ENCODE data around the gene KCTD7. TPM values are rescaled to one million over a fixed set of nuclear protein-coding genes. Genes with fewer than 3 reads are reported as not detected.

The KCTD7 gene
- total and polyA plus RNA-seq, 10 of the 15 experiments (the other 5 are each of a cell fraction or from before 2014, with no cell fraction given) = 1.6 to 18.0 (median 9.4) TPM

DNA sequence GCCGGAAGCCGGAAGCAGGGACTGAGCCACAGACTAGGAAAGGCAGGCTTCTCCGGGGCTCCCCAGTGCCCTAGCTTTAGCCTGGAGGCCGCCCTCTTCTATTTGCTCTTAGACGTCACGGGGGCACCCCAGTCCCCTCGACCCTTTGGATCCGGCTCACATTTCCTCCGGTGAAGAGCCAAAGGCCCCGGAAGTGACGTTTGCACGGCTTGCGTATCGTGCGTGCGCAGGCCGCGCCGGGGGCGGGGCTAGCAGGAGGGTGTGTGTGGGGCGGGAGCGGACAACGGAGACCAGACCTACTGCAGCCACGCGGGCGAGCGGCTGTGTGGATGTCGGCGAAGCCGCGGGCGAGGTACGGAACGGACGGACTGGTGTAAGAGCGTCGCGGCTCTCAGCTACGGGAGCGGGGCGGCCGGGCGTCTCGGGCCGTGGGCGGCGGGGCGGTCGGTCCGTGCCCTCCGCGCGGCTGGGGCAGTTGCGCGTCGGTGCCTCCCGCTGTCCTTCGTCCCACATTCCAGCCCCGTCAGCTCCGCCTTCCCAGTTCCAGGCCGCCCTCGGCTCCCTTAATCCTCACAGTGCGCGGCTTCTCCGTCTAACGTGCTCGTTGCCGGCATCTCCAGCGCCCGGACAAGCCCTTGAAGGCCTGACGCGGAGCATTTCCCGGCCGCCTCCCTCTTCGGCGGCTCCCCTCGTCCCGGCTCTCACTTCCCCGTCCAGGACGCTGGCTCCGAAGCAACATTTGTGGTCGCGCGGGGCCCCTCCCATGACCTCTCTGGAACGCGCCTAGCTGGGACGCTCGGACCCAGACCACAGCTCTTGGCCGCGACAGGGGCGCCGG is 25.8 kb downstream of the KCTD7 start (continued):
- TF ChIP-seq, protein P1, sequence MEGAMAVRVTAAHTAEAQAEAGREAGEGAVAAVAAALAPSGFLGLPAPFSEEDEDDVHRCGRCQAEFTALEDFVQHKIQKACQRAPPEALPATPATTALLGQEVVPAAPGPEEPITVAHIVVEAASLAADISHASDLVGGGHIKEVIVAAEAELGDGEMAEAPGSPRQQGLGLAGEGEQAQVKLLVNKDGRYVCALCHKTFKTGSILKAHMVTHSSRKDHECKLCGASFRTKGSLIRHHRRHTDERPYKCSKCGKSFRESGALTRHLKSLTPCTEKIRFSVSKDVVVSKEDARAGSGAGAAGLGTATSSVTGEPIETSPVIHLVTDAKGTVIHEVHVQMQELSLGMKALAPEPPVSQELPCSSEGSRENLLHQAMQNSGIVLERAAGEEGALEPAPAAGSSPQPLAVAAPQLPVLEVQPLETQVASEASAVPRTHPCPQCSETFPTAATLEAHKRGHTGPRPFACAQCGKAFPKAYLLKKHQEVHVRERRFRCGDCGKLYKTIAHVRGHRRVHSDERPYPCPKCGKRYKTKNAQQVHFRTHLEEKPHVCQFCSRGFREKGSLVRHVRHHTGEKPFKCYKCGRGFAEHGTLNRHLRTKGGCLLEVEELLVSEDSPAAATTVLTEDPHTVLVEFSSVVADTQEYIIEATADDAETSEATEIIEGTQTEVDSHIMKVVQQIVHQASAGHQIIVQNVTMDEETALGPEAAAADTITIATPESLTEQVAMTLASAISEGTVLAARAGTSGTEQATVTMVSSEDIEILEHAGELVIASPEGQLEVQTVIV (IDR thresholded peaks at IDR 0.05; ENCODE audit: borderline replicate concordance, partially characterized antibody) = peak; percentile 79
- TF ChIP-seq, protein P2, sequence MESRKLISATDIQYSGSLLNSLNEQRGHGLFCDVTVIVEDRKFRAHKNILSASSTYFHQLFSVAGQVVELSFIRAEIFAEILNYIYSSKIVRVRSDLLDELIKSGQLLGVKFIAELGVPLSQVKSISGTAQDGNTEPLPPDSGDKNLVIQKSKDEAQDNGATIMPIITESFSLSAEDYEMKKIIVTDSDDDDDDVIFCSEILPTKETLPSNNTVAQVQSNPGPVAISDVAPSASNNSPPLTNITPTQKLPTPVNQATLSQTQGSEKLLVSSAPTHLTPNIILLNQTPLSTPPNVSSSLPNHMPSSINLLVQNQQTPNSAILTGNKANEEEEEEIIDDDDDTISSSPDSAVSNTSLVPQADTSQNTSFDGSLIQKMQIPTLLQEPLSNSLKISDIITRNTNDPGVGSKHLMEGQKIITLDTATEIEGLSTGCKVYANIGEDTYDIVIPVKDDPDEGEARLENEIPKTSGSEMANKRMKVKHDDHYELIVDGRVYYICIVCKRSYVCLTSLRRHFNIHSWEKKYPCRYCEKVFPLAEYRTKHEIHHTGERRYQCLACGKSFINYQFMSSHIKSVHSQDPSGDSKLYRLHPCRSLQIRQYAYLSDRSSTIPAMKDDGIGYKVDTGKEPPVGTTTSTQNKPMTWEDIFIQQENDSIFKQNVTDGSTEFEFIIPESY (IDR thresholded peaks at IDR 0.05) = no peak
- TF ChIP-seq BMI1 (IDR thresholded peaks at IDR 0.05; ENCODE audit: borderline replicate concordance) (no peak), TAF1 (IDR thresholded peaks at IDR 0.05; ENCODE audit: borderline replicate concordance, low read depth, low read length) (peak; percentile 84), HDAC2 (IDR thresholded peaks at IDR 0.05) (no peak), MEF2A (IDR thresholded peaks at IDR 0.05; ENCODE audit: insufficient read depth, low read depth, low read length) (no peak), MXI1 (IDR thresholded peaks at IDR 0.05; ENCODE audit: low read depth, low read length) (peak; percentile 90; the same call in 1 of the 2 replicates), TBL1XR1 (IDR thresholded peaks at IDR 0.05; ENCODE audit: low read depth, low read length) (no peak), SMARCA5 (IDR thresholded peaks at IDR 0.05) (peak; percentile 42; the same call in 1 of the 2 replicates), ZNF24 (IDR thresholded peaks at IDR 0.05) (0 out of 2 replicates have a peak, but pooled peaks have one; percentile 30), RAD51 (IDR thresholded peaks at IDR 0.05) (peak; percentile 75), SREBF2 (IDR thresholded peaks at IDR 0.05; ENCODE audit: low read length) (no peak), POU2F2 (IDR thresholded peaks at IDR 0.05; ENCODE audit: borderline replicate concordance, low read depth, low read length) (peak; percentile 75; the same call in 1 of the 3 replicates), STAT1 (conservative IDR thresholded peaks at IDR 0.05) (no peak; the same call in 1 of the 2 replicates), CREB1 (IDR thresholded peaks at IDR 0.05; ENCODE audit: low read depth) (peak; percentile 96), NR2C2 (IDR thresholded peaks at IDR 0.05; ENCODE audit: borderline replicate concordance, control insufficient read depth, insufficient read length, low read depth) (no peak), NBN (IDR thresholded peaks at IDR 0.05) (no peak)
- TF ChIP-seq, protein P3, sequence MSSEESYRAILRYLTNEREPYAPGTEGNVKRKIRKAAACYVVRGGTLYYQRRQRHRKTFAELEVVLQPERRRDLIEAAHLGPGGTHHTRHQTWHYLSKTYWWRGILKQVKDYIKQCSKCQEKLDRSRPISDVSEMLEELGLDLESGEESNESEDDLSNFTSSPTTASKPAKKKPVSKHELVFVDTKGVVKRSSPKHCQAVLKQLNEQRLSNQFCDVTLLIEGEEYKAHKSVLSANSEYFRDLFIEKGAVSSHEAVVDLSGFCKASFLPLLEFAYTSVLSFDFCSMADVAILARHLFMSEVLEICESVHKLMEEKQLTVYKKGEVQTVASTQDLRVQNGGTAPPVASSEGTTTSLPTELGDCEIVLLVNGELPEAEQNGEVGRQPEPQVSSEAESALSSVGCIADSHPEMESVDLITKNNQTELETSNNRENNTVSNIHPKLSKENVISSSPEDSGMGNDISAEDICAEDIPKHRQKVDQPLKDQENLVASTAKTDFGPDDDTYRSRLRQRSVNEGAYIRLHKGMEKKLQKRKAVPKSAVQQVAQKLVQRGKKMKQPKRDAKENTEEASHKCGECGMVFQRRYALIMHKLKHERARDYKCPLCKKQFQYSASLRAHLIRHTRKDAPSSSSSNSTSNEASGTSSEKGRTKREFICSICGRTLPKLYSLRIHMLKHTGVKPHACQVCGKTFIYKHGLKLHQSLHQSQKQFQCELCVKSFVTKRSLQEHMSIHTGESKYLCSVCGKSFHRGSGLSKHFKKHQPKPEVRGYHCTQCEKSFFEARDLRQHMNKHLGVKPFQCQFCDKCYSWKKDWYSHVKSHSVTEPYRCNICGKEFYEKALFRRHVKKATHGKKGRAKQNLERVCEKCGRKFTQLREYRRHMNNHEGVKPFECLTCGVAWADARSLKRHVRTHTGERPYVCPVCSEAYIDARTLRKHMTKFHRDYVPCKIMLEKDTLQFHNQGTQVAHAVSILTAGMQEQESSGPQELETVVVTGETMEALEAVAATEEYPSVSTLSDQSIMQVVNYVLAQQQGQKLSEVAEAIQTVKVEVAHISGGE (CRISPR knock-in tag; IDR thresholded peaks at IDR 0.05) = peak; percentile 52
- TF ChIP-seq, protein P4, sequence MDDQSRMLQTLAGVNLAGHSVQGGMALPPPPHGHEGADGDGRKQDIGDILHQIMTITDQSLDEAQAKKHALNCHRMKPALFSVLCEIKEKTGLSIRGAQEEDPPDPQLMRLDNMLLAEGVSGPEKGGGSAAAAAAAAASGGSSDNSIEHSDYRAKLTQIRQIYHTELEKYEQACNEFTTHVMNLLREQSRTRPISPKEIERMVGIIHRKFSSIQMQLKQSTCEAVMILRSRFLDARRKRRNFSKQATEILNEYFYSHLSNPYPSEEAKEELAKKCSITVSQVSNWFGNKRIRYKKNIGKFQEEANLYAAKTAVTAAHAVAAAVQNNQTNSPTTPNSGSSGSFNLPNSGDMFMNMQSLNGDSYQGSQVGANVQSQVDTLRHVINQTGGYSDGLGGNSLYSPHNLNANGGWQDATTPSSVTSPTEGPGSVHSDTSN (IDR thresholded peaks at IDR 0.05; ENCODE audit: insufficient replicate concordance, low read depth, low read length) = no peak
- TF ChIP-seq, protein P5, sequence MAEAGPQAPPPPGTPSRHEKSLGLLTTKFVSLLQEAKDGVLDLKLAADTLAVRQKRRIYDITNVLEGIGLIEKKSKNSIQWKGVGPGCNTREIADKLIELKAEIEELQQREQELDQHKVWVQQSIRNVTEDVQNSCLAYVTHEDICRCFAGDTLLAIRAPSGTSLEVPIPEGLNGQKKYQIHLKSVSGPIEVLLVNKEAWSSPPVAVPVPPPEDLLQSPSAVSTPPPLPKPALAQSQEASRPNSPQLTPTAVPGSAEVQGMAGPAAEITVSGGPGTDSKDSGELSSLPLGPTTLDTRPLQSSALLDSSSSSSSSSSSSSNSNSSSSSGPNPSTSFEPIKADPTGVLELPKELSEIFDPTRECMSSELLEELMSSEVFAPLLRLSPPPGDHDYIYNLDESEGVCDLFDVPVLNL (IDR thresholded peaks at IDR 0.05; ENCODE audit: low read depth, low read length) = no peak
